ENCODE measurements around the gene ATN1.

DNA sequence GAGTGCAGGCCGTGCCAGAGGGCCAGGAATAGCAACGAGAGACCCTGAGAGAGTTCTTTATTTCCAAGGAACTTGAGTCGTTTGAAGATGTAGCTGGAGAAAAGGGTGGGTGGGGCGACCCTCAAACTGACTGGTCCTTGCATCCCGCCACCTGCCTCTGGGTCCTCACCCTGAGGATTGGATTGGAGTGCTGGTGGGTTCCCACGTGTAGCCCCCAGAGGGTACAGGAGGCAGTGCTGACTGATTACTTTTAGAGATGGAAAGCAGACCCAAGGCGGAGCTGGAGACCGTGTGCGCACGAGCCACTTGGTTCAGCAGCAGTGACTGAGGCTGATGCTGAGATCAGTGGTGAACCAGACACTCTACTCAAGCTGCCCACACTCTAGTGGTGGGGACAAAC lies 49.9 kb downstream of the ATN1 start:
- TF ChIP-seq, protein P1, sequence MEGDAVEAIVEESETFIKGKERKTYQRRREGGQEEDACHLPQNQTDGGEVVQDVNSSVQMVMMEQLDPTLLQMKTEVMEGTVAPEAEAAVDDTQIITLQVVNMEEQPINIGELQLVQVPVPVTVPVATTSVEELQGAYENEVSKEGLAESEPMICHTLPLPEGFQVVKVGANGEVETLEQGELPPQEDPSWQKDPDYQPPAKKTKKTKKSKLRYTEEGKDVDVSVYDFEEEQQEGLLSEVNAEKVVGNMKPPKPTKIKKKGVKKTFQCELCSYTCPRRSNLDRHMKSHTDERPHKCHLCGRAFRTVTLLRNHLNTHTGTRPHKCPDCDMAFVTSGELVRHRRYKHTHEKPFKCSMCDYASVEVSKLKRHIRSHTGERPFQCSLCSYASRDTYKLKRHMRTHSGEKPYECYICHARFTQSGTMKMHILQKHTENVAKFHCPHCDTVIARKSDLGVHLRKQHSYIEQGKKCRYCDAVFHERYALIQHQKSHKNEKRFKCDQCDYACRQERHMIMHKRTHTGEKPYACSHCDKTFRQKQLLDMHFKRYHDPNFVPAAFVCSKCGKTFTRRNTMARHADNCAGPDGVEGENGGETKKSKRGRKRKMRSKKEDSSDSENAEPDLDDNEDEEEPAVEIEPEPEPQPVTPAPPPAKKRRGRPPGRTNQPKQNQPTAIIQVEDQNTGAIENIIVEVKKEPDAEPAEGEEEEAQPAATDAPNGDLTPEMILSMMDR (conservative IDR thresholded peaks at IDR 0.05 in 1 of 2, IDR thresholded peaks at IDR 0.05 in 1 of 2; ENCODE audit: low read depth in 1 of 2, low read length in 2 of 2): no peak
- no peak for TF ChIP-seq EZH2 (IDR thresholded peaks at IDR 0.05; ENCODE audit: low read length, missing control alignments)

All from fibroblast of lung (primary cell).